CD4-positive, alpha-beta T cell (primary cell): Measurements from ENCODE around the gene CFAP52. TPM values are rescaled to one million over a fixed set of nuclear protein-coding genes. Genes with fewer than 3 reads are reported as not detected.
"Not testable (repeated sequence)": the region's sequence is repeated elsewhere in the genome, so short reads cannot be mapped to it uniquely, and the experiment has no call there.

Experiments
- ATAC-seq: fragments of 200-7000 bp; cut with Tn5 transposase; one replicate; pipeline ENCODE4 v1.10.0; 2022; ENCODE audit warnings: mild to moderate bottlenecking; ENCODE audit not compliant: poor library complexity
- CTCF ChIA-PET: fragments of 350-600 bp; sonication (Branson Sonifier 250); formaldehyde crosslinking; loops from one replicate; lab custom pipeline; 2021; ENCODE audit warnings: antibody characterized with exemption, inconsistent platforms; lab: Charles Lee
- POLR2A ChIA-PET: fragments of 350-600 bp; sonication (Branson Sonifier 250); formaldehyde crosslinking; loops from one replicate; lab custom pipeline; 2021; ENCODE audit warnings: antibody characterized with exemption, inconsistent platforms; lab: Charles Lee
- DNase-seq, 14 experiments: peaks; one replicate each; pipeline ENCODE4 v3.0.0-alpha.2; 2013 to 2020; ENCODE audit warnings: mixed read lengths in 2 of 14
- H3K27ac ChIP-seq, 2 donors: one replicate each; pipeline versions ENCODE4 v1.5.1 to v1.7.0; 2013; ENCODE audit warnings: low read length in 2 of 2, low read depth in 1 of 2, mild to moderate bottlenecking in 1 of 2
- H3K27me3 ChIP-seq, 2 experiments: 1 replicate in 1 of 2; 2 replicates in 1 of 2; pipeline versions ENCODE4 v1.6.1 to v1.7.0; 2013; ENCODE audit warnings: low read length in 2 of 2, control low read depth in 1 of 2, mild to moderate bottlenecking in 1 of 2, moderate library complexity in 1 of 2; ENCODE audit not compliant: insufficient read depth in 2 of 2, control insufficient read depth in 1 of 2
- H3K36me3 ChIP-seq: one replicate; pipeline ENCODE4 v1.6.1; 2013; ENCODE audit warnings: low read length, control low read depth; ENCODE audit not compliant: insufficient read depth
- H3K4me1 ChIP-seq: one replicate; pipeline ENCODE4 v1.6.1; 2013; ENCODE audit warnings: low read length, control low read depth; ENCODE audit not compliant: insufficient read depth
- H3K4me3 ChIP-seq: one replicate; pipeline ENCODE4 v1.5.1; 2013; ENCODE audit warnings: mild to moderate bottlenecking, low read length, moderate library complexity
- H3K9me3 ChIP-seq, 2 experiments: 1 replicate in 1 of 2; 2 replicates in 1 of 2; pipeline versions ENCODE4 v1.6.1 to v1.7.0; 2013; ENCODE audit warnings: low read length in 2 of 2, mild to moderate bottlenecking in 2 of 2, control low read depth in 1 of 2, moderate library complexity in 1 of 2; ENCODE audit not compliant: control insufficient read depth in 1 of 2, insufficient read depth in 1 of 2
- H3K27ac Mint-ChIP-seq: one replicate; pipeline ENCODE4 v1.8.0; 2020; ENCODE audit warnings: mixed read lengths
- H3K27me3 Mint-ChIP-seq: one replicate; pipeline ENCODE4 v1.8.0; 2021; ENCODE audit warnings: mixed read lengths
- H3K36me3 Mint-ChIP-seq: one replicate; pipeline ENCODE4 v1.8.0; 2021; ENCODE audit warnings: low read depth, mixed read lengths
- H3K4me1 Mint-ChIP-seq: one replicate; pipeline ENCODE4 v1.8.0; 2021; ENCODE audit warnings: low read depth, mixed read lengths
- H3K4me3 Mint-ChIP-seq: one replicate; pipeline ENCODE4 v1.8.0; 2020; ENCODE audit warnings: mild to moderate bottlenecking, mixed read lengths
- H3K9me3 Mint-ChIP-seq: one replicate; pipeline ENCODE4 v1.8.0; 2020; ENCODE audit warnings: mixed read lengths
- CTCF ChIP-seq: fragments of 200-600 bp; IDR thresholded peaks from one replicate; pipeline ENCODE4 v1.8.0; 2022; ENCODE audit warnings: antibody characterized with exemption, mild to moderate bottlenecking
- intact Hi-C, 2 experiments: fragments of 100-400 bp; cut with DNase I in 1 of 2; cut with micrococcal nuclease in 1 of 2; formaldehyde crosslinking; loops; one replicate each; pipeline versions ENCODE4 v1.15.1 to v1.9.0; 2023 to 2025; cut with DNase I, micrococcal nuclease
- total RNA-seq, 174 experiments: library from RNA in 2 of 174; stranded (reverse) in 2 of 174; gene quantifications; one replicate each; pipeline ENCODE4 v1.2.3 and lab custom pipeline; 2021 to 2026

CFAP52 gene
- total RNA-seq, 2 experiments from 2014 or later = not detected

- H3K4me3 ChIP-seq = no peak overlapping the region
Observed at GRCh38 chr17:9598661-9599060, 22.2 kb downstream of the CFAP52 start.

DNA sequence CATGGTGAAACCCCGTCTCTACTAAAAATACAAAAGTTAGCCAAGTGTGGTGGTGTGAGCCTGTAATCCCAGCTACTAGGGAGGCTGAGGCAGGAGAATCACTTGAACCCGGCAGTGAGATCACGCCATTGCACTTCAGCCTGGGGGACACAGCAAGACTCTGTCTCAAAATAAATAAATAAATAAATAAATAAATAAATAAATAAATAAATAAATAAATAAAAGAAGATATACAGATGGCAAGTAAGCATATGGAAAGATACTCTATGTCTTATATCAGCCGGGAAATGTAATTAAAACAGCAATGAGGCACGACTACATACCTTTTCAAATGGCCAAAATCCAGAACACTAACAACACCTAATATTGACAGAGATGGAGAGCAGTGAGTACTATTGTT, 28.1 kb downstream of the CFAP52 start:
- POLR2A ChIA-PET, H3K27ac Mint-ChIP-seq, DNase-seq, H3K4me1 Mint-ChIP-seq, H3K27ac ChIP-seq, CTCF ChIA-PET, ATAC-seq, H3K9me3 ChIP-seq, H3K9me3 Mint-ChIP-seq, H3K36me3 ChIP-seq, H3K4me3 ChIP-seq, H3K27me3 ChIP-seq, H3K36me3 Mint-ChIP-seq, intact Hi-C loops, H3K4me3 Mint-ChIP-seq, H3K4me1 ChIP-seq: not testable (repeated sequence)
- H3K27me3 Mint-ChIP-seq = peaks cover 11% of the 10 kb centered on the region

More at GRCh38 chr17:9598661-9599060, 22.2 kb downstream of the CFAP52 start:
- Histone ChIP-seq H3K9me3 (peaks cover 0 to 6% of the 10 kb centered on the region in 2 experiments), H3K27me3 (peaks cover 0 to 4% of the 10 kb centered on the region in 2 experiments), H3K36me3 (no peaks in the 10 kb centered on the region), H3K27ac (no peak overlapping the region), H3K4me1 (no peaks in the 10 kb centered on the region)
- Mint-ChIP-seq H3K27ac (no peak overlapping the region), H3K4me1 (no peaks in the 10 kb centered on the region), H3K9me3 (no peaks in the 10 kb centered on the region), H3K27me3 (peaks cover 14% of the 10 kb centered on the region), H3K4me3 (no peak overlapping the region), H3K36me3 (no peaks in the 10 kb centered on the region)
- ChIA-PET CTCF (interaction anchor here (0.6 kb wide), 1 partner anchor 48 kb away, joined by 4 read pairs; no protein-coding TSS in a partner anchor), POLR2A (no interaction called here)
- DNase-seq (no peak), ATAC-seq (no peak)
- no peak for TF ChIP-seq CTCF
- intact Hi-C loops = no loop called here

GRCh38 chr17:9606453-9606852, 30.0 kb downstream of the CFAP52 start:
- ATAC-seq (no peak), DNase-seq (no peak)
- H3K27ac Mint-ChIP-seq = no peak overlapping the region
- H3K4me1 Mint-ChIP-seq = no peaks in the 10 kb centered on the region
- no peaks in the 10 kb centered on the region for H3K9me3 Mint-ChIP-seq
- no peaks in the 10 kb centered on the region for H3K9me3 ChIP-seq
- intact Hi-C loops = no loop called here
- no peaks in the 10 kb centered on the region for H3K4me1 ChIP-seq
- ChIA-PET POLR2A (no interaction called here), CTCF (no interaction called here)
- TF ChIP-seq CTCF = no peak
- no peak overlapping the region for H3K4me3 ChIP-seq
- H3K36me3 ChIP-seq = no peaks in the 10 kb centered on the region
- H3K27ac ChIP-seq = no peak overlapping the region
- no peaks in the 10 kb centered on the region for H3K27me3 ChIP-seq
- H3K27me3 Mint-ChIP-seq = peaks cover 18% of the 10 kb centered on the region
- H3K4me3 Mint-ChIP-seq = no peak overlapping the region
- no peaks in the 10 kb centered on the region for H3K36me3 Mint-ChIP-seq

DNA sequence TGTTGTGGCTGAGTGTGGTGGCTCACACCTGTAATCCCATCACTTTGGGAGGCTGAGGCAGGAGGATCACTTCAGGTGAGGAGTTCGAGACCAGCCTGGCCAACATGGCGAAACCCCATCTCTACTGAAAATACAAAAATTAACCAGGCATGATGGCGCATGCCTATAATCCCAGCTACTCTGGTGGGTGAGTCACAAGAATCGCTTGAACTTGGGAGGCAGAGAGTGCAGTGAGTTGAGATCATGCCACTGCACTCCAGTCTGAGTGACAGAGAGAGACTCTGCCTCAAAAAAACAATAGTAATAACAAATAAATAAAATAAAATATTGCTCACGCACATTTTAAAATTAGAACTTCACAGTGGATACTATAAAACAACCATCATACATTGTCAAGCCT, 30.6 kb downstream of the CFAP52 start:
- H3K4me3 ChIP-seq, ATAC-seq, H3K27me3 ChIP-seq, DNase-seq, CTCF ChIA-PET, H3K36me3 ChIP-seq, H3K4me1 Mint-ChIP-seq, H3K27ac ChIP-seq, H3K9me3 Mint-ChIP-seq, H3K4me3 Mint-ChIP-seq, intact Hi-C loops, H3K36me3 Mint-ChIP-seq, H3K27ac Mint-ChIP-seq, H3K4me1 ChIP-seq, H3K9me3 ChIP-seq, POLR2A ChIA-PET: not testable (repeated sequence)
- peaks cover 18% of the 10 kb centered on the region for H3K27me3 Mint-ChIP-seq
